ENCODE data around the gene KDM5C.
"Not testable (repeated sequence)": the region's sequence is repeated elsewhere in the genome, so short reads cannot be mapped to it uniquely, and the experiment has no call there.

The KDM5C gene

DNA sequence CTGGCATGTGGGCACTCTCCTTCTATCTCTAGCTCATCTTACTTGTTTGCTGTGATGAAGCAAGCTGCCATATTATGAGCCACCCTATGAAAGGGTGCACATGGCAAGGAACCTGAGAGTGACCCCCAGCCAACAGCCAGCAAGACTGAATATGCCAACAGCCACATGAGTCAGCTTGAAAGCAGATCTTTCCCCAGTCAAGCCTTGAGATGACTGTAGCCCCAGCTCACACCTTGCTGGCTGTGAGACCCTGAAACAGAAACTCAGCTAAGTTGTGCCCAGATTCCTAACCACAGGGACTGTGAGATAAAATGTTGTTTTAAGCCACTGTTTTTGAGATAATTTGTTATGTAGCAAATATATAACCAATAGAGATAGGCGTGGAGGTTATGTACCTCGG, 36.2 kb downstream of the KDM5C start:
- no peak for DNase-seq

DNA sequence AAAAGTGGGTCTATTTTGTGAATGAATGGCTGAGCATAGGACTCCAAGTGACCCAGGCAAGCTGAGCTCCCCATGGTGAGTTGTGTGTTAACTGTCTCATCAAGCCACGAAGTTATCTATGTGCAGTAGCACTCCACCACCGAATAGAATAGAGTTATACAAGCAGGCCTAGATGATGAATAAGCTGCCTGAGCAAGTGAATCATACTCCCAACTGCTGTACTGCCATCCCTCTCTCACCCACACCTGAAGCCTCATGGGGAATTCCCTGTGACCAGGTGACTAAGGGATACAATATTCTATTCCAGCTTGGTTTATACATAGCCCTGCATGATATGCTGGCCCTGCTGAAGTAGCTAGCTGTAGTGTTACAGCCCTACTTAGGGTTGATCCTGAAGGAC, 38.7 kb downstream of the KDM5C start:
- DNase-seq, result no peak

DNA sequence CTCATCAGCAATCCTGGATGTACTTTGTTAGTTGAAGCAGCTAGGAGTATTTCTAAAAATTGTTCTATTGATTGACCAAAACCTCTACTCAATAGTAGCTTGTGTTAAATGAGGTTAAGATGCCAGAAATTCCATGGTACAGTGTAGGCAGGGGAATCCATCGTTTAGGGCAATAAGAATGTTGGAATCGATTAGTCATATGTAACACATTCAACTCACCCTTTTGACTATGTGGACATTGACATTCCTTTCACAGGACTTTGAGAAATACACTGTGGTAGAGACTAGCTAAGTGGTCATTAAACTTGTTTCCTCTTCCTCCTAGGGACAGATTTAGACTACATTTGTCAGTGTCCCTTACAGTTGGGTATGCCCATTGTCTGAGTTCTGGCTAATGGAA, 40.2 kb downstream of the KDM5C start:
- DNase-seq, result no peak

DNA sequence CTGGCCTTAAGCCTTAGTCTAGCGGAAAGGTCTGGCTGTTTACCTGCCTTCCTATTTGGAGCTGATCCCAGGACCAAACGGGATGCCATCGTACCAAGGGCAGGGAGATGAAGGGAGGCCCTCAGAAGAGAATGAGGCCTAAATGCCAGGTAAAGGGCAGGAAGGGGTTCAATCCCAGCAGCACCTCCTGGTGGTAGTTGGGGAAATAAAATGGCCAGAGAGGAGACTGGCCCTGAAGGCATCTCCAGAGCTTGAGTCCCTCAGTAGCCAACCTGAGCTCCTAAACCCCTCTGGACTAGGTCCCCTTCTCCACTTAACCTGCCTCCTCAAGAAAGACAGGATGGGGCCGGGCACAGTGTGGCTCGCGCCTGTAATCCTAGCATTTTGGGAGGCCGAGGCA, 53.7 kb downstream of the KDM5C start:
- no peak for DNase-seq

DNA sequence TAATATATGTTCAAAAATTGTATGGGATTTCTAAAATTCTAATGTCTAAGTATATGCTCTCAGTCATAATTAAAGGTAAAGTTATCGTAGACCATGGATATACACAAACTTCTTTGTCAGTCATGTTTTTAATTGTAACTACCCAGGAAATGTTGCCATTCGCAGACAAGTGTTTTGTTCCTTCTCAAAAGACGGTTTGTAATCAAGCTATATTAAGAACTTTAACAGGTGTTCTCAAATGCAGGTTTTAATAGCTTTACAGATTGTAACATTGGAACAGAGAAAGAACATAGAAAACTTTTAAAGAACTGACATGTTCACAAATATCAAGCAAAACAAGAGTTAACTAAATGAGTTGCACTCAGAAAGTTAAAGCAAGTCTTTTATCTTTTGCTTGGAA, 58.9 kb downstream of the KDM5C start:
- no peak for DNase-seq

GRCh38 chrX:53164566-53164965, 60.4 kb downstream of the KDM5C start:
- DNase-seq, result not testable (repeated sequence)

DNA sequence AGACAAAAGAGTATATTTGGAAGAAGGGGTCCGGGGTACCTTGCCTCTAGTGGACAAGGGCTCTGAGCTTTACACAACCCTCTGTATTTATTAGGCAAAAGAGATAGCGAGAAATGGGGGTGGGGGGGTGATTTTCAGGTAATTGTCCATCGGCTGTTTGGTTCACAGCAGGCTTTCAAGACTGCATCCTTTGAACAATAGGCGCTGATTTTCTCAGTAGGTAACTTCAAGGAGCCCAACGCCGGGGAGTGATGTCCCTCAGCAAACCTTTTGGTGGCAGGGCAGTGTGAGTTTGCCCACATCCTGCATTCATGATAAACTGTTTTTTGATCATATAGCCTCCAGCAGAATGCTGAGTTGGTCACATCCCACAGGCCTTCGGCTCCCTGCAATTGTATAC, 61.6 kb downstream of the KDM5C start:
- no peak for DNase-seq

DNA sequence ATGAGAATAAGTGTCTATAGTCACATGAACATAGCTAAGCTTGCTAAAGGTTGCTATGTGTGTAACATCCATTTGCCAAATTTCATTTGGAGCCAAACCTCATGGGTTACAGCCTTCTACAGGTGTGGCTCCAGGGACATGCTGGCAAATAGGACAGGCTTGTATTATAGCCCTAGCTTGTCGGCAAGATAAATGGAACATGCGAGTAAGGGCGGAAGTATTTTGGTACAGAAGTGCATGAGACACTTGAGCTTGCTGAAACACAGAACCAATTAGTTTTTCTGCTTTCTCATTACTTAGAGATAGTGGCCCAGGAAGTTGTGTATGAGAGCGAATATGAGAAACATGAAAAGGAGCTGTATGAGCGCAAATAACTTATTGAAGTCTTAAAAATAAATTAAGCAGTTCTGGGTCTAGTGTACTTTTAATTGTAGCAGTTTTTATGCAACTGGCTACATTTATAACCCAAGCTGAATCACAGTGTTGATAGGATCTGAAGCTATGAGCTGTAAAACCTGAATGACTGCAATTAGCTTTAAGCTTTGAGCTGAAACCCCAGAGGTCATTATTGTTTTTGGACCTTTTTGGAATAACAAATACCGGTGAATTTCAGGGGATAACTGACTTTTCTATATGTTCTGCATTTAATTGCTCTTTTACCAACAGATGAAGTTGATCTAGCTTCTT, 64.6 kb downstream of the KDM5C start:
- DNase-seq, result no peak

DNA sequence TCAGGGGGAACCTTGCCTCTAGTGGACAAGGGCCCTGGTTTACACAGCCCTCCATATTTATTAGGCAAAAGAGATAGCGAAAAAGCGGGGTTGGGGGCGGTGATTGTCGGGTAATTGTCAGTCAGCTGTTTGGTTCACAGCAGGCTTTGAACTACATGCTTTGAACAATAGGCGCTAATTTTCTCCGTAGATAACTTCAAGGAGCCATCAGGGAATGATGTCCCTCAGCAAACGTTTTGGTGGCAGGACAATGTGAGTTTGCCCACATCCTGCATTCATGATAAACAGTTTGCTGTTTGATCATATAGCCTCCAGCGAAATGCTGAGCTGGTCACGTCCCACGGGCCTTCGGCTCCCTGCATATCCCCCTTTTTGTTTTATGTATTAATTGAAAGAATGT, 65.8 kb downstream of the KDM5C start:
- DNase-seq, result no peak

DNA sequence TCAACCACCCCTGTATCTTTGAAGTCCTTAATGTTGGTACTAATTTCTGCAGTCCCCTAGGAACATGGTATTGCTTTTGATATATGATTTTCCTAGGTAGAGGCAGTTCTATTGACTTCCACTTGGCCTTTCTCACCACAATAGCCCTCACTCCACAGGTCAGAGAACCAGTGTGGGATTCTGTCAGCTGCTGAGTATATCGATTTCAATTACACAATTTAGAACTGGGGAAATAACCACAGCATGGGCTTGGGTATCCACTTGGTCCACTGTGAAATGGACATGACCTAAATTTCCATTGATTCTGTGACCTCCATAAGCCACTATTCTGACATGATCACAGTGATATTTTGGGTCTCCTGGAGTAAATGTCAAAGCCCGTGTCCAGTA, 68.8 kb downstream of the KDM5C start:
- no peak for DNase-seq

DNA sequence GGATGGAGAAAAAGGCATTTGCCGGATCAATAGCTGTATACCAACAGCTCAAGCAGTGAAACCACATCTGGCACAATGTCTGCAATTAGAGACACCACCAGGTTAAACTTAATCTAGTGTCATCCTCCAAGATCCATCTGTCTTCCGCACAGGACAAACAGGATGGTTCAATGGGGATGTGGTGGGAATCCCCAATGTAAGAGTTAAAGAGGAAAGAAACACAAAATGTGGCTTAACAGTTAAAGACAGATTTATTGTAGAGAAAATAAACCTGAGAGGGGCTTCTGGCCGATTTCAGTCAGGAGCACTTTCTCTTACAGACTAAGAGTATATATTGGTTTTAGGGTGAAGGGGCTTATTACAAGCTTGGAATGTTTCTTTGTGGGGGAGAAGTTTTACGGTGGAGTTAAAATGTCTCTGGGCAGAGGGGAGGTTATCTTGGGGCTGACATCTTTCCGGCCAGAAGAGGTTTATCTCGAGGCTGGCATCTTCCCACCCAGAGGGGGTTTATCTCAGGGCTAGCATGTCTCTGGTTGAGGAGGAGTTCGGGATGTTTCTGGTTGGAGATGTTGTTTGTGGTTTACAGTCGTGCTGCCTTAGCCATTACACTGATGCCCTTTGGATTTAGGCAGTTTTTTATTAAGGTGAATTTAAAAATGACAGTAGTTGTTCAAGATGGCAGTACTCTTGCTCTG, 69.3 kb downstream of the KDM5C start:
- no peak for DNase-seq

- DNase-seq, result no peak
Measured at GRCh38 chrX:53153581-53153980, 71.4 kb downstream of the KDM5C start.
